Adrenal gland (tissue), 12 donors: Measurements from ENCODE around the gene ERMARD. TPM values are rescaled to one million over a fixed set of nuclear protein-coding genes. Genes with fewer than 3 reads are reported as not detected.

Experiments used
- DNase-seq, 7 donors: peaks; one replicate each; pipeline ENCODE4 v3.0.0-alpha.2; 2019 to 2020
- H3K27ac ChIP-seq, 5 donors: fragments of 200-600 bp; sonication (generic) in 4 of 5; 1 replicate in 3 of 5; 2 replicates in 2 of 5; pipeline versions ENCODE4 v1.5.1 to v1.8.0; 2016 to 2020; ENCODE audit warnings: mild to moderate bottlenecking in 1 of 5
- H3K27me3 ChIP-seq: fragments of 200-600 bp; 2 replicates; pipeline ENCODE4 v1.8.0; 2021
- H3K36me3 ChIP-seq, 2 donors: fragments of 200-600 bp; replicated peaks in 1 of 2; 1 replicate in 1 of 2; 2 replicates in 1 of 2; pipeline versions ENCODE4 v1.5.1 to v1.8.0; 2018 to 2022
- H3K4me1 ChIP-seq, 2 donors: fragments of 200-600 bp; replicated peaks in 1 of 2; 1 replicate in 1 of 2; 2 replicates in 1 of 2; pipeline versions ENCODE4 v1.5.1 to v1.8.0; 2018 to 2021
- H3K4me3 ChIP-seq, 4 donors: fragments of 200-600 bp; sonication (generic) in 3 of 4; one replicate each; pipeline ENCODE4 v1.5.1; 2016 to 2018
- H3K9me3 ChIP-seq, 3 donors: fragments of 200-600 bp; sonication (generic) in 1 of 3; replicated peaks in 1 of 3; 1 replicate in 2 of 3; 2 replicates in 1 of 3; pipeline versions ENCODE4 v1.5.1 to v1.8.0; 2016 to 2021
- CTCF ChIP-seq, 6 experiments: fragments of 450-650 bp in 4 of 6; fragments of 200-600 bp in 2 of 6; sonication (generic) in 1 of 6; IDR thresholded peaks; 1 replicate in 5 of 6; 2 replicates in 1 of 6; pipeline versions ENCODE4 v1.5.1 to v1.8.0; 2016 to 2021; ENCODE audit warnings: antibody characterized with exemption in 6 of 6, mild to moderate bottlenecking in 2 of 6, moderate library complexity in 1 of 6
- POLR2A ChIP-seq, 2 donors: fragments of 450-650 bp; IDR thresholded peaks; one replicate each; pipeline ENCODE4 v1.6.1; 2017; ENCODE audit warnings: antibody characterized with exemption in 2 of 2, mild to moderate bottlenecking in 2 of 2, moderate library complexity in 1 of 2
- WGBS, 4 donors: extraction: QIAGEN DNeasy Blood & Tissue Kit in 2 of 4; methylation state at CpG; one replicate each; pipeline versions ENCODE4 v1.1.5 to v1.1.7; 2013 to 2017; 5-methylcytosine and 5-hydroxymethylcytosine counted together
- intact Hi-C, 2 donors: fragments of 100-400 bp; cut with DNase I; formaldehyde crosslinking; loops; one replicate each; pipeline versions ENCODE4 v1.14.1 to v1.15.0; 2022 to 2023
- polyA plus RNA-seq, 3 donors: library from polyadenylated mRNA; stranded (reverse); fragments of 200-250 nt in 2 of 3; fragments of 350-450 nt in 1 of 3; fragmentation: Illumina TruSeq in 1 of 3; extraction: RNeasy Lipid Tissue Mini Kit (QIAGEN cat#74804) in 1 of 3; gene quantifications; one replicate each; pipeline ENCODE4 v1.2.3, GENCODE V29; 2013 to 2014
- total RNA-seq, 9 donors: library from RNA; depleted of rRNA in 4 of 9; stranded (reverse); fragments of >200 nt in 4 of 9; fragments of 120-200 nt in 1 of 9; fragmentation: NEBNext Ultra II Directional in 1 of 9; extraction: Animal tissue kit (Norgen Biotek cat#: 25700) in 1 of 9; gene quantifications; one replicate each; pipeline versions ENCODE4 v1.1.0 to v1.2.4, GENCODE V29; 2013 to 2023
- donor health status: healthy with polysubstance abuse.
- donor health status: Bipolar disorder and iron deficiency.
- donor health status: DM: yes; HTN: yes; CAD: no.
- donor health status: DM: no; HTN: no; CAD: no.
- donor health status: DM: no; HTN: no; CAD: no.
- donor health status: DM: yes; HTN: yes; CAD: no.

Gene ERMARD
- total and polyA plus RNA-seq, 12 donors = 10.1 to 296 (median 31.8) TPM

GRCh38 chr6:169798764-169799473 is 47.5 kb downstream of the ERMARD start:
- no peaks in the 10 kb centered on the region for H3K9me3 ChIP-seq
- peak in 1 of 7 donors; percentile 21 for DNase-seq
- H3K27me3 ChIP-seq = no peaks in the 10 kb centered on the region
- intact Hi-C loops = loop anchor here in 1 of 2 donors (10.0 kb wide), 1 partner anchor 726 kb away; no protein-coding TSS in a partner anchor
- TF ChIP-seq POLR2A (IDR thresholded peaks at IDR 0.05) (no peak), CTCF (IDR thresholded peaks at IDR 0.05) (no peak)
- H3K36me3 ChIP-seq = no peaks in the 10 kb centered on the region
- WGBS, 4 donors = 73 to 87% (median 80%) methylated on average over 10 of the region's 10 CpGs
- no peaks in the 10 kb centered on the region for H3K4me1 ChIP-seq
- no peak overlapping the region for H3K4me3 ChIP-seq
- H3K27ac ChIP-seq = no peak overlapping the region

GRCh38 chr6:169799474-169799926 is 48.1 kb downstream of the ERMARD start:
- no peak overlapping the region for H3K27ac ChIP-seq
- no peak overlapping the region for H3K4me3 ChIP-seq
- H3K27me3 ChIP-seq = no peaks in the 10 kb centered on the region
- no peaks in the 10 kb centered on the region for H3K36me3 ChIP-seq
- peak in 1 of 7 donors; percentile 15 for DNase-seq
- no peaks in the 10 kb centered on the region for H3K9me3 ChIP-seq
- intact Hi-C loops = loop anchor here in 1 of 2 donors (10.0 kb wide), 1 partner anchor 725 kb away; no protein-coding TSS in a partner anchor
- WGBS, 4 donors = 77 to 83% (median 81%) methylated on average over 7 of the region's 7 CpGs
- TF ChIP-seq POLR2A (IDR thresholded peaks at IDR 0.05) = no peak
- TF ChIP-seq CTCF (IDR thresholded peaks at IDR 0.05) = no peak
- no peaks in the 10 kb centered on the region for H3K4me1 ChIP-seq

- Histone ChIP-seq H3K4me3 (no peak overlapping the region), H3K27me3 (no peaks in the 10 kb centered on the region), H3K27ac (no peak overlapping the region), H3K4me1 (no peaks in the 10 kb centered on the region), H3K9me3 (no peaks in the 10 kb centered on the region), H3K36me3 (no peaks in the 10 kb centered on the region)
- DNase-seq = peak in 1 of 7 donors; percentile 34
- WGBS, 4 donors = 51 to 74% (median 71%) methylated on average over 7 to 9 of the region's 9 CpGs
- intact Hi-C loops = no loop called here
- TF ChIP-seq POLR2A (IDR thresholded peaks at IDR 0.05) (no peak), CTCF (IDR thresholded peaks at IDR 0.05) (no peak)
These were observed 48.8 kb downstream of the ERMARD start for GRCh38 chr6:169800116-169800667.

- Histone ChIP-seq H3K4me3 (no peak overlapping the region), H3K9me3 (no peaks in the 10 kb centered on the region), H3K4me1 (no peaks in the 10 kb centered on the region), H3K27ac (peak overlapping the region in 1 of 5 donors; percentile 27), H3K36me3 (no peaks in the 10 kb centered on the region), H3K27me3 (no peaks in the 10 kb centered on the region)
- intact Hi-C loops = no loop called here
- DNase-seq = peak; percentile 34 to 80 (median 59)
- WGBS, 4 donors = 66 to 79% (median 69%) methylated on average over 12 to 13 of the region's 13 CpGs
- TF ChIP-seq CTCF (IDR thresholded peaks at IDR 0.05) = no peak
- no peak for TF ChIP-seq POLR2A (IDR thresholded peaks at IDR 0.05)
These were observed 49.4 kb downstream of the ERMARD start for GRCh38 chr6:169800668-169801395.
